Activated CD4-positive, CD25-positive, alpha-beta regulatory T cell treated with anti-CD3 and anti-CD28 coated beads, Interleukin-2, amount 50 U/mL, for 16 hours (primary cell): ENCODE results near the gene AMPD3.

Experiments
- DNase-seq: peaks from one replicate; pipeline ENCODE4 v3.0.0-alpha.2; 2020; ENCODE audit warnings: low read depth, low spot score

AMPD3 gene

DNA sequence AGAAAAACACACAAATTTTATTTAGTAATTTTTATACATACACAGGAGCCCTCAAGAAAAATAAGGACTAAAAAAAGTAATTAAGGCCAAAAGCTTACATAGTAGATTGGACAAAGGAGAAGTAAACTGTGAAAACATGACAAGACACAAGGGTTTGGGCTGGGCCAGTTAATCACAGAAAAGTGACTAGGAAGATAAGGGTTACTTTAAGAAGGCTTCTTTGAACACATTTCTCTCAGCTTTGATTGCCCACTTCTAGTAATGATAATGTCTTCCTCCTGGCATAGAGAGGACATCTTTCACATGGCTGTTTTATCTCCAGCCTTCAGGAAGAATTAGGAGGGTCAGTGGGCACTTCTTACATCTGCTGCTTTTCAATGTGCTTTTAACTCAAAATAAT is 82.5 kb downstream of the AMPD3 start:
- no peak for DNase-seq

DNA sequence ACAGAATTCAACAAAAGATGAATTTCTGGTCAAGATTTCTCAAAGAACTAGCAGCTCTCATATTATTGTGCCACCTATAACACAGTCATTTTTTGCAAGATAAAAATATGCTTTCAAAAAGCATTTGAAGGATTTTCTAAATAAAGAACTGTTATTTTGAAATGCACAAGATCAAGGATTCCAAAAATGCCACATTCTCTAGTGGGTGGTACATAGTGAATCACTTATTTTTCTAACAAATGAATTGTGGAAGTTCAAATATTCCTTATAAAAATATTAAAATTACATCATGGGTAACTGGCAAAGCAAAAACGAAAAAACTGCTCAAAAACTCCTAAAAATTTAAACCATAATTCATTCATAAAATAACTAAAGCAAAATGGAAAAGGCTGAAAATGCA is 83.9 kb downstream of the AMPD3 start:
- no peak for DNase-seq

GRCh38 chr11:10539339-10539738 is 84.3 kb downstream of the AMPD3 start:
- DNase-seq = no peak

DNA sequence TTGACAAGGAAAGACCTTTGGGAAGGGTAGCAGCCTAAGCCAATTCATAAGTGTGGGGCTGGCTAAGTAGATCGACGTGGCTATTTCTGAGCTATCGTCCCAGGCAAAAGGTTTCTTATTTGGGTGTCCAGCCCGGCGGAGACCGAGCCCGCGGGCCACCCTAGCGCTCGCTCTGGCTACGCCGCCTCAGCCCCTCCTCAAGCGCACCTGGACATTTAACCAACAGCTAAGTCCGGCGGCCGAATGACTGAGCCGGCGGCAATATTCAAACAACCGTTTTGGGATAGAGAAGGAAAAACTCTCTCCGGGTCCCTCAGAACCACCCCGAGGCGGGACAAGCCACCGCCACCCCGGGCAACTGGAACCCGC is 85.5 kb downstream of the AMPD3 start:
- no peak for DNase-seq

DNA sequence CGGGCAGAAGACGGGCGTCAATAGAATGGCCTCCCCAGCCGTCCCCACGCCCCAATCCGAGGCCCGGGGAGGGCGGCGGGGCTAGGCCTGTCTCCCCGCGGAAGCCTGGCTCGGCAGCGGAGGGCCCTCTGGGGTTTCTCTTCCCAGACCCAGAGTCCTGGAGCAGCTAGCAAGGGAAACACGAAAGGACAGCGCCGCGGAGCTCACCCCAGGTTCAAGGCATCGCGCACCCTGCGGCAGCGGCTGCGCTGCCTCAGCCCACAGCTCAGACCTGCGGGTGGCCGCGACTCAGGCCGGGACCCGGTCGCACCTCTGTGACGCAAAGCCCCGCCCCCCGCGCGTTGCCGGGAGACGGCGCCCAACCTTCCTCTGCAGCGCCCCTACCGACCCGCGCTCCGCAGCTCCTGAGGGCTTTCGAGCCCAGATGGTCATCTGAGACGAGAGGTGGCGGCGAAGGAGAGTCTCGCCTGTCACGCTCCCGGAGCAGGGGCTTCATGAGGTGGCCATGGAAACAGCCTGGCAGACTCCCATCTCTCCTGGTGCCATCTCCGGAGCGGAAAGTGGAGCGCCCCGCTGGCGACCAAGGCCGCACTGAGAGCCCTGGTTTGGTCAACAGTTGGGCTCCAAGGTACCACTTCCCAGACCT is 86.0 kb downstream of the AMPD3 start, which contains the start of gene RNF141:
Gene RNF141, minus strand, starts transcription at position 273 of the 646 bp plus-strand sequence. CDS start 7,029 bp downstream, outside the sequence.
- peak; percentile 87 for DNase-seq

- no peak for DNase-seq
These were observed 86.5 kb downstream of the AMPD3 start for GRCh38 chr11:10541561-10541930.

DNA sequence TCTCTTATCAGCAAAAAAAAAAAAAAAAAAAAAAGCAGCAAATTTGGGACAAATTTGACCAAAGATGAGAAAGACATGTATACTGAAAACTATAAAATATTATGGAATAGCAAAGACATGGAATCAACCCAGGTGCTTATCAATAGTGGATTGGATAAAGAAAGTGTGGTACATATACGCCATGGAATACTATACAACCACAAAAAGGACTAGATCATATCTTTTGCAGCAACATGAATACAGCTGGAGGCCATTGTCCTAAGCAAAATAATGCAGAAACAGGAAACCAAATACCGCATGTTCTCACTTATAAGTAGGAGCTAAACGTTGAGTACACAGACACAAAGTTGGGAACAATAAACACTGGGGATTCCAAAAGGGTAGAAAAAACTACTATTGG is 87.7 kb downstream of the AMPD3 start:
- no peak for DNase-seq

- no peak for DNase-seq
These were observed 88.7 kb downstream of the AMPD3 start for GRCh38 chr11:10543782-10544181.

DNA sequence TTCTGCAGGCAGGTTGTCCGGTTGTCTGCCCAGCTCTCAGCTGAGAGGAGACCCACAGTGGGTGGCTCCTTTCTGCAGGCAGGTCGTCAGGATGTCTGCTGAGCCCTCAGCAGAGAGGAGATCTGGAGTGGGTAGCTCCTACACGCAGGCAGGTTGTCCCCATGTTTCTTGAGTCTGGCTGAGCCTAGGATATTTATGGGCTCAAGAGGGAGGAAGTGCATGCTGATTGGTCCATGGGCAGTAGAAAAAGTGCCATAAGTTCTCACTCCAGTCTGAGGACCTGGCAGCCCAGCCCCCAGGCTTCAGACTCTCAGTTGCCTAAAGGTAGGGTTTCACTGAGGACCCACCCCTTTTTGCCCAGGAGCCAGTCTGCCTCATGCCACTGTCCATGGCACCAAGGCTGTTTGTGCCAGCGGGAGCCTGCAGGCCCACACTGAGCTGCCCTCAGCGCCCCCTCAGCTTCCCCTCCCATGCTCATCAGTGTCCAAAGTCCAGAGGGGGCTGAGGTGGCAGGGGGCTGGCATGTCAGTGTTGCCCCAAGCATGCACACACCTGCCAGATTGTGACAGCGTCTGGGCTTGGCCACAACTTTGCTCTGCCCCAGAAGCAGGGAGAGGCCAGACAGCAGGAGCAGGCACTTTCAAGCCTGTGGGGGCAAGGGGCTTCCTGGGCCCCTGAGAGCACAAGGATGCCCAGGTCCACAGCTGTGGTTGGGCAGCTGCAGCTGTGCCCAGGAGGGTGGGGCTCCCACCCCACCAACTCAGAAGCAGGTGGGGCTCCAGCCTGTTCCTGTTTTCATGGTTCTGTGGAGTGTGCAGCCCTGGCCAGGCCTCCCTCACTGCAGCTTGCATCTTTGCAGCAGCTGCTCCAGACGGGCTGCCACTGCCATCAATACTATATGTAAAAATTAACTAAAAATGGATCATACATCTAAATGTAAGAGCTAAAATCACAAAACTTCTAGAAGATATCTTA is 89.7 kb downstream of the AMPD3 start:
- no peak for DNase-seq

GRCh38 chr11:10550503-10551289 is 95.6 kb downstream of the AMPD3 start:
- DNase-seq = no peak

DNA sequence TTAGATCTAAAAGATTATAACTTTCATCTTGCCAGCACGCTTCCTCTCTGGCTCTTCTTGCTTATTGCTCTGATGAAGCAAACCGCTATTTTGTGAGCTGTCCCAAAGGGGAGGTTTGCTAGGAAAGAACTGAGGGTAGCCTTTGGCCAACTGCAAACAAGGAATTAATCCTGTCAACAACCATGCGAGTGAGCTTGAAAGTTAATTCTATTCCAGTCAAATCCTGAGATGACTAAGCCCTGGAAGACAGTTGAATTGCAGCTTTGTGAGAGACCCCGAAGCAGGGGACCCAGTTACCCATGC is 96.2 kb downstream of the AMPD3 start:
- no peak for DNase-seq

- no peak for DNase-seq
These were observed 96.8 kb downstream of the AMPD3 start for GRCh38 chr11:10551845-10552352.

DNA sequence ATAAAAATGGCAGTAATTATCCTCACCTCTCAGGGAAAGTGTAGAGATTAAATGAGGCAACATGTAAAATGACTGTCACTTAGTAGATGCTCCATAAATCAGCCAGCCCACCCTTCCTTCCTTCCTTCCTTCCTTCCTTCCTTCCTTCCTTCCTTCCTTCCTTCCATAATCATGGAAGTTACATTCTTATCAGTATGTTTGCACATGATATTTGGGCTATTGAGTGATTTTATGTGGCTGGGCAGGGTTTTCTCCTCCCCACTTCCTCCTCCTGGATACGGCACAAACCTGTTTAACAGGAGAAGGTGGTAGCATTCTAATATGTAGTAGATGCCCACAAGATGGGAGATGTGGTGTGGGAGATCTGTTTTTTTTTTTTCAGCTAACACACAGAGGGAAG is 101.5 kb downstream of the AMPD3 start:
- DNase-seq = no peak
